GM18499 (cell line): Measurements from ENCODE around the gene HHIPL1.

Experiments
- ATAC-seq: cut with Tn5 transposase; IDR thresholded peaks from one replicate; pipeline ENCODE4 v1.9.1; 2021; ENCODE audit warnings: moderate number of reproducible peaks; ENCODE audit not compliant: insufficient read depth, unreplicated experiment

HHIPL1 gene

DNA sequence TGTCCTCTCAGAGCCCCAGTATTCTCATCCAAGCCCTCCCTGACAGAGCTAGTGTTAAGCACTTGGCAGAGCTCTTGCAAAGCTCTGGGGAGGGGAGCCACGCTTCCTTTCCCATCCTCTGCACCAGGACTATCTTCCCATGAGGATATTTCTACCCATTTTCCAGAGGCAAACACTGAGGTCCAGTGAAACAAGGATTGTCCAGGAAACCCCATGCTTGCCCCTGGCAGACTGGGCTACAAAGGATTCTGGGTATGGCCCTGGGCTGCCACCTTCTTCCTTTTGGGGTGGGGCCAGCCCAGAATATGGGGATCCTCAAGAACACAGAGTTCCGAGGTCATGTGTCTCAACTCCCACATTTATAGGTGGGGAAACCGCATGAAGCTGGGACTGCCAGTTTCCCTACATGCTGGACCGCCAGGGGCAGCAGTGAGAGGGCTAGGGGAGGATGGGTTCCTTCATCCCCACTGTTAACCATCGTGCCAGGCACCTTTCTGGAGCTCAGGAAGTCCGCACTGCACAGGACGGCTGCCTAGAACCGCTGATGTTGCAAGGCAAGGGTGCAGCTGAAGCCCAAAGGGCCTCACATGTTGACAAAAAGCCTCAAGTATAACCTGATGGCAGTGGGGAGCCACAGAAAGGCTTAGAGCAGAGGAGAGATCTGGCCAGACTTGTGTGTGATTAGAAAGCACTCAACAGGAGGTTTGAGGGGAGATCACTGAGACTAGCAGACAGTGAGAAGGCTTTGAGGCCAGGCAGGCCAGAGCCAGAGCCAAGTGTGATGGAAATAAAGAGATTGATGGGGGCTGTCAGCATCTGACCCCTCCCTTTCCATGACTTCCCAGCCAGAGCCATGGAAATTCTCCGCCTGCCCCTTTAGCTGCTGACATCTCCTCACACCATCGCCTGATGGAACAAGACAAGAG is 35.4 kb upstream of the HHIPL1 start:
- ATAC-seq, result no peak

DNA sequence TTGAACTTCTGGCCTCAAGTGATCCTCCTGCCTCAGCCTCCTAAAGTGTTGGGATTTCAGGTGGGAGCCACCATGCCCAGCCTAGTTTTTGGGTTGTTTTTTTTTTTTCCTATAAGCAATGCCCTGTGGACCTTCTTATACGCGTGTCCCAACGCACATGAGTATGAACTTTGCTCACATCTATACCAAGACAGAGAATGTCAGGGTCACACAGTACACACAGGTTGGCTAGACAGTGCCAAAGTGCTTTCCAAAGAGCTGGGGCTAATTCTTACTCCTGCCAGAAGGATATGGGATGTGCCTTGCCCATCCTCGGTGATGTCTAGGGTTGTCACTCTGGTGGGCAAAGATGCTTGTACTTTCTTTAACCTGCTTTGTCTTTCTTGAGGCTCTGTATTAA is 33.3 kb upstream of the HHIPL1 start:
- ATAC-seq, result no peak

DNA sequence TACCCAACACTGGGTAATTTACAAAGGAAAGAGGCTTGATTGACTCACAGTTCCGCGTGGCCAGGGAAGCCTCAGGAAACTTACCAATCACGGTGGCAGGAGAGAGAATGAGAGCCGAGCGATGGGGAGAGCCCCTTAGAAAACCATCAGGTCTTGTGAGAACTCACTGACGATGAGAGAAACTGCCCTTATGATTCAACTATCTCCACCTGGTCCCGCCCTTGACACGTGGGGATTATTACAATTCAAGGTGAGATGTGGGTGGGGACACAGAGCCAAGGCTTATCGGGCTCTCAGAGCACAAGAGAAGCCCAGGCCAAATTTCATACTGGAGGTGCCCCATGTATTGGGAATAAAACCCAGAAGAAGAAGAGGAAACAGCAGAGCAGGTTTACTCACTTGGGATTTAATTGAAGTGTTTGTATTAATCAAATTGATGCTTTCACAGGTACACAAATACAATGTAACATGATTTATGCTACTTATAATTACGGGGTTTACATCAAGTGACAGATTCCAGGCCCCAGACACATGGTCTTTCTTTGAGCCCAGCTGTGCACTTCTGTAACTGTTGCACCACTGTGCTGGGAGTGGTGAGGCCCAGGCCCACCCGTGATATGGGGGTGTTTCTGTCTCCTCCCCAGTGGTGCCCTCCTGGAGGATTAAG is 32.7 kb upstream of the HHIPL1 start:
- ATAC-seq, result no peak

DNA sequence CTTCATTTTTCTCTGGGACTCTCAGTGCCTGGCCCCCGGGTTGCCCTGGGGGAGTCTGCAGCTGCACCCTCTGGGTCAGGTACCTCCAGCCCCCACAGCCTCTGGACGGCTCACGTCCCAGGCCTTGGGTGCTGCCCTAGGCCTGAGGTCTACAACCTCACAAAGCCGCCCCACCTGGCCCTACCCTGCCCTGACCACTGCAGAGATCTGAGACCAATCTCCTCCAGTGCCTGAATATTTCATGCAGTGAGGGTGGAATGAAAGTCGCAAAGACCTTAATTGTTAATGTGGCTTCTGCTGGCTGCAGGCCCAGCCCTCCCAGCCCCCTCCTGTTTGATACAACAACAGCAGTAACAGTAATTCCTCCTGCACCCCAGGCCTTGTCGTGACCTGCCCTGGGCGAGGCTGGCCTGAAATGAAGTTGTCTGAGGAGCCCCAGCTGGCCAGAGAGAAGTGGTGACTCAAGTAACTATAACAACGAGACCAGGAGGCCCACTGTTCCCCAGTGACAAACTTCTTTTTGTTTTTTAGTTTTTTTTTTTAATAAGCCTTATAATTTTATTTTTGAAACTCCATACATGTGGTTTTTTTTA is 32.1 kb upstream of the HHIPL1 start:
- no peak for ATAC-seq

DNA sequence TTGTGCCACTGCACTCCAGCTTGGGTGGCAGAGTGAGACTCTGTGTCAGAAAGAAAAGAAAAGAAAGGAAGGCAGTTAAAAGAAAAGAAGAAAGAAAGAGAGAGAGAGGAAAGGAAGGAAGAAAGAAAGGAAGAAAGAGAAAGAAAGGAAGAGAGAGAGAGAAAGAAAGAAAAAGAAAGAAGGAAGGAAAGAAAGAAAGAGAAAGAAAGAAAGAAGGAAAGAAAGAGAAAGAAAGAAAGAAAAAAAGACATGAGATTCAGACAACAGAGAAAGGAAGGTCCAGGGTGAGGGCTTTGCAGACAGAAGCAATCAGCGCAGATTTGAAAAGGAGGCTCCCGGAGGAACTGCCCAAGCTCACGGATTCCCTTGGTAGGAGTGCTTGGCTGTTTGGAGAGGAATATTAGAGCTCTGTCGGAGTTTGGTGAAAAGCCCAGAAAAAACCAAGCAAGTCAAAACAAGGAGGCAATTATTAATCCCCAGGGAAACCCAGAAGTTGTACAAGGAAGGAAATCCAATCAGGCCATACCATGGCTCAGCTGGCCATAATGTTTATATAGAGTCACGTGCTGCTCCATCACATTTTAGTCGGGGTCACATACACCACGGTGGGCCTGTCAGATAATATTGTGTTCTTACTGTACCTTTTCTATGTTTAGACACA is 29.3 kb upstream of the HHIPL1 start:
- no peak for ATAC-seq

DNA sequence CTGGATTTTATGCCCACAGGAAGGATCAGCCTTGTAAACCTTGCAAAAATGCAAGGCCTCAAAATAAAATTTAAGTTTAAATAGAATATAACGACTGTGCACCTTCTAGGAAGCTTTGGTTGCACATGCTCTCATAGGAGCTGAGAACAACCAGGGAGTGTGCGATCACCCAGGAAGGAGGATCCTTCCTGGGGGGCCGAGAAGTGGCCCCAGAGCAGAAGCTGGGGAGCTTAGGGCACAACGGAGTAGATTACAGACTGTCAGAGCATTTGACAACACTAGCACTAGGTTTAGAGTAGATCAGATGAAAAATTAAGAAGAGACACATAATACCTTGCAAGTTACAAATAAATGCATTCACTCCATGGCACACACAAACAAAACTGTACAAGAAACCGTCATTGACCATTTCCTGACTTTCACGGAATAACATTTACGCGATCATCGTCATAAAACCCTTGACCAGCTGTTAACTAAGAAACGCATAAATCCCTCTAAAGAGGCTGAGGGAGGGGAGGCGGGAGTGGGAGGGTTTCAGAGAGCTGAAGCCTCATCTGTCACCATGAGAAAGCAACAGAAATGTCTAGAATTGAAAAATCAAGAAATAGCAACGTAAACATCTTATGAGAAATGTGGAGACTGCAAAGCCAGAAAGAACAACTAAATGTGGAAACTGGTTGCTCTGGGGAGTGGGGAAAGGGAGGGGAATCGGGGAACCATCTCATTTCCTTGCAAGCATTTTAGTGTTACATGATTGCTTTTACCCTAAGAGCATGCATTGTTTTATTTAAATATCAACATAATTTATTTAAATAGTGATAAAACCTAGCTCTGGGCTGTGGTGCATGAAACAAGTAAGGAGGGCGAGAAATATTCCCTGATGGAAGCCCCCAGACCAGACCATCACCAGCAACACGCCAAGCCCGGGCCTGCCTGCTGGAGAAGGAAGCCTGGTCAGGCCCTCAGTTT is 27.8 kb upstream of the HHIPL1 start:
- ATAC-seq, result no peak

DNA sequence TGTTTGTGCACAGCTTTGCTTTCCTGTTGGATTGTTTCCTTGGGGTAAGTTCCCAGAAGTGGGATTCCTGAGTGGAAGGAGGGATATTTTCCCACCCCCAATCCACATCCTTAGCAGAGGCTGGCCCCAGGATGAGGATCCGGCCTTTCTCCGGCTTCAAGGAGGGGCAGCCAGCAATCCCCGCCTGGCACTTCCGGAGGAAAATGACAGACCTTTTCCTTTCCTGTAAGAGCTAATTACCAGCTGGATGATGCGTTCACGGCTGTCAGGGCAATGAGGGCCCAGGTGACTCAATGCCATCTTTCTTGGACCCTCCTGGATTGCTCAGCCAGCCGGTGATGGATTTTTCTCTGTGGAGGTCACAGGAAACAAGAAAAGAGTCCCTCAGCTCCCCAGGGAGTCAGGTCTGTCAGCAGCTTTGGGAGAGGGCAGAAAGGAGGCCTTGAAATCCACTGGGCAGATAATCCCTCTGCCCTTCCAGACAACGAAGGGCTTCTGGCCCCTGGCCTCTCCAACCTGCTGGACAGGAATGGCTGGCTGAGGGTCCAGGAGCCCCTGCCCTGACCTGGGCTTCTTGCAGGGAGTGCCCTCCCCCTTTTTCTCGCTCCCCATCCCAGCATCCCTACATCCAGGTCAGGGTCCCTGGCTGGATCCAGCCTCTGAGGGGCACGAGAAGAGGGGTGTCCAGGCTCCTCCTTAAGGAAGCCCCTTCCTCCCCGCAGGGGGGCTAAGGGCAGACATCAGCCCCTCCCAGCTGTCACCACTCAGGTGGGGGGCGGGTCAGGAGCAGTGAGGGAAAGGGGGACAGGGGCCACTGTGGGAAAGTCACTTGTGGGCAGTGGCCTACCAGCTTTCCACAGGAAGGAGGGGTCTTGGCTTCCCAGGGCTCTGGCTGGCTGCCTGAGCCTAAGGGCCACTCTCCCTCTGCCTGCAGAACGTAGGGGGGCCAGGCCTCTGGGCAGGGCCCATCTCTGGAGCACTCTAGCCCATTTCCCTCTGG is 24.8 kb upstream of the HHIPL1 start:
- ATAC-seq, result no peak

DNA sequence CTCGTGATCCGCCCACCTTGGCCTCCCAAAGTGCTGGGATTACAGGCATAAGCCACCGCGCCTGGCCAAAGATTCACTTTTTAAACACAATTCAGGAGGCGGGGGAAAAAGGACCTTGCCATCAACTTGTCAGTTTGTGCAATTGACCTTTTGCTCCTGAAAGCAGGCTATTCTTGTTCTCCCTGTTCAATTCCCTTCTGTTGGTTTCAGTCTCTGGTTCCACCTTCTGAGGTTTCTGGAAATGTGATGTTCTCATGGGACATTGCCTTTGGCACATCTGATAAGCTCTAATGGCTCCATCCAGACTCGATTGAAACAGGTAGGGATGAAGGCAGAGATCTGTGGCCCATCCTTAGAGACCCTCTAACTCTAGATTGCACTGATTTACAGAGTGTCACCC is 23.0 kb upstream of the HHIPL1 start:
- no peak for ATAC-seq

DNA sequence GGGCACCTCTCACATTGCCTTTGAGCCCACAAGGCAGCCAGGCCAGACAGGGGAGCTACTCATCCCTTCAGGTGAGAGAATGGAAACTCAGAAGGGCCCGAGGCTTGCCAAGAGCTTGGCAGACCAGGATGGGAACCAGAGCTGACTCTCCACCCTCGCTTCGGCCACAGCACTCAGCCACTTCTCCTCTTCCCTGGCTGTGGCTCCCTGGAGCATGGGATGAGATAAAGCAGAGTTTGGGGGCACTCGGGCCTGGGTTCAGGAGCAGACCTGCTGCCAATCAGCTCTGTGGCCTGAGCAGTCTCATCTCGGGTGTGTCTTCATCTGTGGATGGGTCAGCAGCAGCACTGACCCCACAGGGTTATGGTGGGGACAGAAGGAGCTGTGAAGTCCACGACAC is 20.9 kb upstream of the HHIPL1 start:
- no peak for ATAC-seq

DNA sequence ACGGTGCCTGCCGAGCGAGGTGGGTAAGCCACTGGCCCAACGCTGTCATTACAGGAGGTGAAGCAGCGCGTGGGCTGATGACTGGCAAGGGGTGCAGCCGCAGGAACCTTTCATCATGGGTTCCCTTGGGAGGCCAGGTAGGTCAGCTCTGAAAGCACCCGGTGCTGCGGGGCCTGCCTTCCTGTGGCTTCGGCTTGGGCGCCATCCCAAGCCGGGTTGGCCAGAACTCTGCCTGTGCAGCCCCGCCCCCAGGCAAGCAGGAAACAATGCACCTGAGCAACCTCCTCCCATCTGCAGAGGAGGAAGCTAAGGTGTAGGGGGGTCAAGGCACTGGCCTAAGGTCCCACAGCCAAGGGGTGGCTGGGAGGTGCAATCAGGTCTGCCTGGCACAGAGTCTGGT is 20.0 kb upstream of the HHIPL1 start:
- no peak for ATAC-seq

DNA sequence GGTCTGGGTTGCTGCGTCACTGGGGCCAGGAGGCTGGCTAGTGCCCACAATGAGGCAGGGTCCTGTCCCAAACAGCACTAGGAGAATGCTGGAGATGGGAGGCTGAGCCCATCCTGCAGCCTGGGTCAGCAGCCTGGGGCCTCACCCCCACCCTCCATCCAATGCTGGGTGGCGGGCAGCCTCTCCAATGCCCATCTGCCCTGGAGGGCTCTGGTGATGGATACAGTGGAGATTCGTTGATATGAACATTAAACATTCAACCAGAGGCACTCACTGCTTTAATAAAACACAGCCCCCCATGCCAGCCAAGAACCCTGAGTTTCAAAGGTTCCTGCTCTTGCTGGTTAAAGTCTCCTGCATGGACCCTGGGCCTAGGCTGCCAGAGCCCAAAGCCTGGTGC is 19.5 kb upstream of the HHIPL1 start:
- ATAC-seq, result no peak

DNA sequence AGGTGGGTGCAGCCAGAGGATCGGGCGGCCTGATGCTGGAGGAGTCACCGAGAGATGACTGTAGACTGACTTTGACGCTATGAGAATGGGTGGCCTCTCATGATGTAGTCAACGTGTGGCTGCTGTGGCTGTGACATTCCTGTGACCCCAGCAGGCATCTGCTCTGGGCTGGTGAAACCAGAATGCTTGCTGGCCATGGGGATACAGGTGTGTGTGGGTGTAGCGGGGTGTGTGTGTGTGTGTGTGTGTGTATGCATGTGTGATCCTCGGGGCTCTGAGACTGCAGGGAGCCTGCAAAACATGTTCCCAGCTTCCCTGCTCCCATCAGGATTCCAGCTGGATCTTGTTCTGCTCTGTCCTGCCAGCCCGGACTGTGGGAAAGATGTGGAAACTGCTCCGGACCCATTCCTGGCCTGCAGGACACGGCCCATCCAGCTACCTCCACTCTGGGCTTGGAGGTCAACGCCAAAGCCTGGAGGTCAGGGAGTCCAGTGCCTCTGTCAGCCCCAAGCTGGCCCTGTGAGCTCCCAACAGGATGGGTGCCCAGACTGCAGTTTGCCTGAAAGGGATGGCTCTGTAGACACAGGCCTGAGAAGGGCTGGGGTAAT is 18.8 kb upstream of the HHIPL1 start:
- no peak for ATAC-seq

DNA sequence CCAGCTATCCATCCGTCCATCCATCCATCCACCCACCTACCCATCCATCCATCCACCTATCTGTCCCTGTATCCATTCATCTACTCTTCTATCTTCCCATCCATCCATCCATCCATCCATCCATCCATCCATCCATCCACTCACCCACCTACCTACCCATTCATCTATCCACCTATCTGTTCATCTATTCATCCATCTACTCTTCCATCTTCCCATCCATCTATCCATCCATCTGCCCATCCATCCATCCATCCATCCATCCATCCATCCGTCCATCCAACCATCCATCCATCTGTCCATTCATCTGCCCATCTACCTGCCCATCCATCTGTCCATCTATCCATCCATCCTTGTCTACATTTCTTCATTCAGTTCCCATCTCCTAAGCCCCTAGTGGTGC is 17.8 kb upstream of the HHIPL1 start:
- ATAC-seq, result no peak

DNA sequence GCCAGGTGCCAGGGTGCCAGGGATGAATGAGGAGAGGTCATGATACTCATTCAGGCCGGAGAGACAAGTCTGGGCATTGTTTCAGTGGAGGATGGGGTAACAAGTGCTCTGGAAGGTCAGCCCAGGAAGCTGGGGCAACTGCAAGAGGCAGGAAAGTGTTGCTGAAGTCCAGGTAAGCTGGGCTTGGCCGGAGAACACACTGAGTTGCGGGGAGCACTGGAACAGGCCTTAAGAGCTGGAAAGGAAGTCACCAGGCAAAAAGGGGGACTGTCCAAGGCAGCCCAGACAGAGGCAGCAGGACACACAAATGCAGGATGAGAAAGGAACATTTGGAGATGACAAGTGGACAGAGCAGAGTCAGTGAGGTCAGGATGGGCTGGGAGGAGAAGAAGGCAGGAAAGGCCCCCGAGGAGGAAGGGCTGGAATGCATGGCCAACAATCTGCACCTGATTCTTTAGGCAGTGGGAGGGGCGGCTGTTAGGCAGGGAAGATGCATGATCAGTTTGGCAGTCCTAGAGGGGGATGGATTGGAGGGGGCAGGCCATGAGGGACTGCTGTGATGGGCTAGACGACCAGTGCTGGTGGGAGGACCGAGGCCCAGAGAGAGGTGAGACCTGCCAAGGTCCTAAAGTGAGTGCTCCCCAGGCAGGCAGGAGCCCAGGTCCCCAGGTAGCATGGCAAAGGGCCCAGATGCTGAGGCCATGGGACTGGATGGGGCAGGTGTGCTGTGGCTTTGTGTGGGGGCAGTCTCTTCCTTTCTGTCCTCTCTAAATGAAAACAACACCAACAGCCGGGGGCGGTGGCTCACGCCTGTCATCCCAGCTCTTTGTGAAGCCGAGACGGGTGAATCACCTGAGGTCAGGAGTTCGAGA is 17.2 kb upstream of the HHIPL1 start:
- ATAC-seq, result no peak

DNA sequence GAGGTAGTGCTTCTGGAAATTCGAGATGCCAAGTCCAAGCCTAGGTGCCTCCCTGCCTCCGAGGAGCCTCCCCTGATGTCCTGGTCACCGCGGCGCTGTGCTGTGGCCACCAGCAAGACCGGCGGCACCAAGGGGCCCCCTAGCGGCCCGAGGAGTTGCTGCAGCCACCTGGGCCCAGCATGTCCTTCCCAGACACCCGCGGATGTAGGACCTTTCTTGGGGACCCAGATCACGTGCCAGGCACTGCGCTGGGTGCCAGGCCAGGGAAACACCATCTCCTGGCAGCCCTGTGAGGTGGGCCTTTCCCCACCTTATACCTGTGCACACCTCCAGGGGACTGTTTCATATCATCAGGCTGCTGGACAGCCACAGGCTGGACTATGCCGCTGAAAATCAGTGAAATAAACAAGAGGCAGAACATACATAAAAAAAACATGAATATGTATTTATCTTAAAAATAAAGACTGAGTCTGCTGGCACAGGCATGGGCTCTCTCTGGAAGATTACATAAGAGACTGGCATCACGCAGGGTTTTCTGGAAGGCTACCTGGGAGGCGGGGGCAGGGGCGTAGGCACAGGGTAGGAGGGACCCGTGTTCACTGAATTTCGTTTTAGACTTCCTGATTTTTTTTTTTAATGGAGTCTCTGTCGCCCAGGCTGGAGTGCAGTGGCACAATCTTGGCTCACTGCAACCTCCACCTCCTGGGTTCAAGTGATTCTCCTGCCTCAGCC is 15.9 kb upstream of the HHIPL1 start:
- no peak for ATAC-seq

DNA sequence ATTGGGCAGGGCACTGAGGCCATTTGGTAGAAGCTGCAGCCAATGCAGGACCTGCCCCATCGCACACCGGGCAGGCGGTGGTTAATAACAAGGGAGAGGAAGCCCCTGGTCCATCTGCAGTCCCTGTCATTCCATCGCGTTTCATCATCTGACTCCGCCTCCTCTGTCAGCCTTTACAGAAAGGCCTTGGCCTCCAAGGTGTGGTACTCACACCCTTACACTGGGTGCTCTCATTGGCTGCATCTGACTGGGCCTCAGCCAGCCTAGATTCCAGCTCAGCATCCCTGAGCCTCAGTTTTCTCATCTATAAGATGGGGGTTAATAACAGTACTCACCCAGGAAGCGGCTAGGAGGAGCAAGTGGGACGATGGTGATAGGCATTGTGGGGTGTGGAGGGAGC is 14.7 kb upstream of the HHIPL1 start:
- no peak for ATAC-seq
